Activated CD4-positive, CD25-positive, alpha-beta regulatory T cell treated with anti-CD3 and anti-CD28 coated beads, Interleukin-2, amount 50 U/mL, for 72 hours (primary cell): ENCODE measurements around the gene PROM1.

ENCODE experiments used
- DNase-seq: peaks from one replicate; pipeline ENCODE4 v3.0.0; 2021

The PROM1 gene

DNA sequence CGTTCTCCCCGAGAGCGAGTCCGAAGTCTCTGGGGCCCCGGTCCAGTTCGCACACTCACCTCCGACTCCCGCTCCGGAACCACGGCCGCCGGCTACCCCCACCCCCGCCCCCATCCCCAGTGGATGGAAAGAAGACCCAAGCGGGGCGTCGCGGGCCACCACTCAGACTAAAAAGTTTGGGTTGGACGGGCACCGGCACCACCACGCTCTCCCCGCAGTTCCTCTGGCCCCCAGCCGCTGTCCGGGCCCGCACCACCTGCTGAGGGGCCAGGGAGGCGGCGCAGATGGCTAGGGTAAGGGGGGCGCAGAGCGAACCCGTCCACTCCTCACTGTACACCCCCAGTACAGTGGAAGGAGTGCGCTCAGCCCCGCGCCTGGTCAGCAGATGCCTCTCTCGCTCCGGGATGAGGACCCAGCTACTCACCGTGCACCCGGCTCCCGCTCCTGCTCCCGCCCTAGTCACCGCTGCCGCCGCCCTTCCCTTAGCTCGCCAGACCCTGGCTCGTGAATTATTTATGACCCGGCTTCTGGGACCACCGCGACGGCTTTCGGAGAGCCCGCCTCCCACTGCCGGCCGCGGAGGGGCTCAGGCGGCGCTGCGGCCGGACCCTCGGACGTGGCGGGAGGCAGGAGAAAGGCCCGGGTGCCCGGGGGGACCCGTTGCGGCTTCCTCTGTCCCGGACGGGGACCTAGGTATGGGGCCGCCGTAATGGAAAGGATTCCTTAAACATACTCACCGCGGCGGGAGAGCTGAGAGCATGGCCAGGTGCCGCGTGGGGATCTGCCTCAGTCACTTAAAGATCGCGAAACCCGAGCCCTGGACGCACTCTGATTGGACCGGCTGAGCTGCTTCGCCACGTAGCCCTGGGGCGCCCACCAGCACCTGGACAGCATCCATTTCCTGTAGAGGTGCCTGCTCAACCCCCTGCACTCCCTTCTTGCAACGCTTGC, at the start of gene PROM1:
PROM1 (minus strand) TSS at position 783 of the 951 bp plus-strand sequence. CDS start 8,117 bp downstream, outside the sequence.
- DNase-seq: no peak

GRCh38 chr4:16133406-16133805, 49.6 kb upstream of the PROM1 start:
- DNase-seq: no peak

GRCh38 chr4:16131293-16131692, 47.5 kb upstream of the PROM1 start:
- no peak for DNase-seq

DNA sequence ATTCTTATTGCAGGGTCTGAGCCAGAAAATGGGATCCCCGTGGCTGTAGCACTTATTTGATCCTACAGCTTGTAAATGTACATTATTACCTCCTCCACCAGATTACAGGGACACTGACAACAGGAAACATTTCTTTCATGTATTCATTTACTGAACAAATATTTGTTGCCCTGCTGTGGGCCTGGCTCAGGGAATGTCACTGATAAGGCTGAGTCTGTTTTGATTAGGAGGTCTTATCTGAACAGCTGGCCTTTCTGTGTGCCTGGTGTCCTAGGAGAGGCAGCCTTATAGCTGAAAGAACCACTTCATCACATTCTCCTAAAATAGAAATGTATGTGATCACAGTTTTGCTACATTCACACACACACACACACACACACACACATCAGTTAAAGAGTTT, 45.5 kb upstream of the PROM1 start:
- DNase-seq: no peak

- DNase-seq: no peak
These were observed 42.9 kb upstream of the PROM1 start for GRCh38 chr4:16126714-16127113.

GRCh38 chr4:16125571-16126445, 42.0 kb upstream of the PROM1 start:
- DNase-seq: no peak

DNA sequence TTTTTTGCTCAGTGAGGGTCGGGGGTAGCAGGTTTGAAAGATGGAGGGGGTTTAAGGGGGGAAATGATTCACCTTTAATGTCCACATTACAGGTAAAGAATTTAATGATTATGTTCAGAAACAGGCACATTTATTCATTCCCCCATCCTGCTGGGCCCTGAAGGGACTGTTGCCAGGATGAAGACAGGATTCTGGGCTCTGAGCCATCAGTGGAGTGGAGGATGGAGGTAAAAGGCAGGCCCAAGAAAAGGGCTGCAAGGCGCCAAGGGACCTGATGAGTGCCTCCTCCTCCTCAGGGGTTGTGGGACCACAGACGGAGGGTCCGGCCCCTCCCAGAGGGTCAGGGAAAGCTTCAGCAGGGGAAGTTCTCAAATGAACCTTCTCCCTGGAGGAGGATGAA, 40.4 kb upstream of the PROM1 start:
- no peak for DNase-seq

- no peak for DNase-seq
These were observed 39.7 kb upstream of the PROM1 start for GRCh38 chr4:16123356-16124084.

DNA sequence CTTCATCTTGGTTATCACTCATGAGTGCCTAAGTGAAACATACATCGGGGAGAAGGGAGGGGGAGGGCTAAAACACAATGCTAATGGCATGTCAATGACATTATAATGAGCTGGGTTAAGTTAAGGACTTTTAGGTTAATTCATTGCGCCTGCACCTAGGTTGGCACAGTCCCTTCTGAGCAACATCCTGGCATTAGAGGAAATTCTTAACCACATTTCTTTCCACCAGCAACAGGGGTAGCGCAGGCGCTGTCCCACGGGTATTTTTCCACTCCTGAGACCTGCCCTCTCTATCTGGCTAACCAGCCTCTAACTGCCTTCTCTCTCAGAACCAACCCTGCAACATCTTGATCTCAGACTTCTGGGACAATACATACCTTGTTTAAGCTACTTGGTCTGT, 39.0 kb upstream of the PROM1 start:
- no peak for DNase-seq

- DNase-seq: no peak
These were observed 38.5 kb upstream of the PROM1 start for GRCh38 chr4:16122308-16122711.

DNA sequence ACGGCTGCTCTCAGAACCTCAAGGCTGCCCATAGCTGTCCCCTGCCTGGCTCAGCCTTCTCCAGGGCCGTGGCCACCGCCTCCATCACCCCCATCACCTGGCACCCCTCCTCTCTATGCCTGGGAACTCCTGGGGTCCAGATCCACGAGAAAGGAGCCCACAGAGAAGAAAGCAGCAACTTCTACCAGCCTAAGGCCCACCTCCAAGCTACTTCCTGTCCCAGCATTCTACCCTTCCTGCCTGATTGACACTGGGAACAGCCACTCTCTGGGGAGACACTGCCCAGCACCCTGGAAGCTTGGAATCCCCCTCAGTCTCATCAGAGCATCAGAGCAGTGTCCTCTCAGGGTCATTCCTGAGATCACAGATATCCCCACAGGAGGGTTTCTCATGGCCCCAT, 36.9 kb upstream of the PROM1 start:
- DNase-seq: no peak

DNA sequence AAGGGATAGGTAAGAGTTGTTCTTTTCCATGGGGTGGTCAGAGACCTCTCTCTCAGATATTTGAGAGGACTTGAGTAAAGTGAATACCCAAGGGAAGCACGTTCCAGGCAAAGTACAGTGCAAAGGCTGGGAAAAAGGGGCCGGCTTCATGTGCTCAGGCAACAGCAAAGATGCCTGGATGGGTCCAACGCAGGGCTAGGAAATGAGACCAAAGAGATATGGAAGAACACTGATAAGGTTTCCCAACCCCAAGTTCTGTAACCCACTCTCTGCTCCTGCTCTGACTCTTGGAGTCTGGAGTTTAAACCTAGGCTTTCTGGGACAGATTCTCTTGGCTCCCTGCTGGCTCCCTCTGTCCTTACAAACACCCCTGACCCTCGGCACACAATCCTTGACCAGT, 36.2 kb upstream of the PROM1 start:
- no peak for DNase-seq

DNA sequence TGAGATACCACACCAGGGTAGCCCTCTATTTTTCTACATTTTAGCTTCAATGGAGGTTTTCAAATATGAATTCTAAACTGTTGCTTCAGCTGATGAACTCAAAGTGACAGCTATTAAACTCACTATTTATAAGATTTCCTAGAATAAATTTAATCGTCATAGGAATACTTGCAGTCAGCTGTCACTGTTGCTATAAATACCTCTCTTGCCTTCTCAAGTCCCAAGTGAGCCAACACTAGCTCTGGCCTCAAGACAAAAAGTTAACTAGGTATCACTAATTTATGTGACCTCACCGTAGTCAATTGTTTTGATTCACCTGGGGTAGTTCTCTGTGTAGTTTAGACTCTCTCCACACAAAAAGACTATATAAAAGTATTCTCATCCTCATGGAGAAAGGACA, 34.3 kb upstream of the PROM1 start:
- no peak for DNase-seq

GRCh38 chr4:16117164-16117563, 33.3 kb upstream of the PROM1 start:
- DNase-seq: no peak

- DNase-seq: no peak
These were observed 32.7 kb upstream of the PROM1 start for GRCh38 chr4:16116493-16116990.

DNA sequence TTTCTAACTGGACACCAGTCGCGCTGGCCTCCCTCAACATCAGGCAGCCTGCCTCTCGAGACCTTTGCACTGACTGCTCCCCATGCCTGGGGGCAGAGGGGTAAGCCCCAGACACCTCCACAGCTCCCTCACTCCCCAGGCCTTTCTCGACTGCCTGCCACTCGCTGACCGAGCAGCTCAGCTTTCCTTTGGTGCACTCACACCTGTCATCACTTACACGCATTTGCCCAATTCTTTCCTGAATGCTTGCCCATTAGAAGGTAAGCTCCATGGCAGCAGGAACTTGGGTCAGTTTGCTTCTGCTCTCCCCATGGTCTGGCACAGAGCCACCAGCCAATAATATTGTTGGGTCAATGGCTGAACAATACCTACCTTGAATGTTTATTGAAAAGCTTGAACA, 32.2 kb upstream of the PROM1 start:
- no peak for DNase-seq

DNA sequence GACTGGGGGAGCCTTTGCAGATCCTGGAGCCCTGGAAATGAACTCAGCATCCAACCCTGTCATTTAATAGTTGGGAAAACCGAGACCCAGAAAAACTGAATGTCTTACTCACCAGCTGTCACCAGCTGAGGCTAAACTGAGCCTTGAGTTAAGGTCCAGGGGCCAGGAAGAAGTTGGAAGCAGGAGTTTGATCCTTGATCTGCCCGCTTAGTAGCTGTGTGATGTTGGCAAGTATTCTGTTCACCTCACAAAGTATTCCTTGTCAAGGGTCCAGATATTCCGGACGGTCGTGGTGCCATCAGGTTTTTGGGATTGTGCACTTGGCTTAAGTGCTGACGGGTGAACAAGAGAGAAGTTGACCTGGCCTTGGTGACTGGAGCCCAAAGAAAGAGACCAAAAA, 30.7 kb upstream of the PROM1 start:
- no peak for DNase-seq

DNA sequence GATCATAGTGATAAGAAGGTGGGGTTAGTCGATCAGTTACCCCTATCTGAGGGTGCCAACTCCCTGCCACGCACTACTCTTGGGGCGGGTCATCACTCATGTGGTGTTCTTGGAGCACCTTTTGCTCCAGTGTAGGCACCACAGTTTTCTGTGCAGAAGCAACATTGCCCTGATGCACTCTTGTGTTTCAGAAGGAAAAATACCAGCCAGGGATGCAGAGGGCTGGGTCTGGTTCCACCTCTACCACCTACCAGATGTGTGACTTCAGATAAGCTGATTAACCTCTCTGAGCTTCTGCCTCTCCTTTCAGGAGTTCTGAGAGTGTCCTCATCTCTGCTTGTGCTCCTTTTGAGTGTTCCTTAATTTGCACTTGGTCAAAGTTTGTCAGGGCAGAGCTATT, 29.9 kb upstream of the PROM1 start:
- DNase-seq: no peak

DNA sequence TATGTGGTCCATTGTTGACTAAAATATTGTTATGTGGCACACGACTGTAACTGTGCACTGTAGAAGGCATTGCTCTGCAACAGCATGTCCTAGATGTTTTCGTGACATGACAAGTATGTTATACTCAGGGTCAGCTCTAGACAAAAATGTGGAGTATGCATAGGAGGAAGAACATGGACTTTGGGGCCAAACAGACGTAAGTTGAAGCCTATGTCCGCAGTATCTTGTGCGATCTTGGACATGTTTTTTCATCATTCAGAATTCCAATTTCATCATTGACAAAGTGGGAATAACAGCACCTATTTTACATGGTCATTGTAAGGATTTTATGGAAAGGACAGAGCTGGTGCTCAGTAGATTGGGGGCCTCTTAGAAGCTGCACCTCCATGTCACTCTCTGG, 27.7 kb upstream of the PROM1 start:
- DNase-seq: no peak

DNA sequence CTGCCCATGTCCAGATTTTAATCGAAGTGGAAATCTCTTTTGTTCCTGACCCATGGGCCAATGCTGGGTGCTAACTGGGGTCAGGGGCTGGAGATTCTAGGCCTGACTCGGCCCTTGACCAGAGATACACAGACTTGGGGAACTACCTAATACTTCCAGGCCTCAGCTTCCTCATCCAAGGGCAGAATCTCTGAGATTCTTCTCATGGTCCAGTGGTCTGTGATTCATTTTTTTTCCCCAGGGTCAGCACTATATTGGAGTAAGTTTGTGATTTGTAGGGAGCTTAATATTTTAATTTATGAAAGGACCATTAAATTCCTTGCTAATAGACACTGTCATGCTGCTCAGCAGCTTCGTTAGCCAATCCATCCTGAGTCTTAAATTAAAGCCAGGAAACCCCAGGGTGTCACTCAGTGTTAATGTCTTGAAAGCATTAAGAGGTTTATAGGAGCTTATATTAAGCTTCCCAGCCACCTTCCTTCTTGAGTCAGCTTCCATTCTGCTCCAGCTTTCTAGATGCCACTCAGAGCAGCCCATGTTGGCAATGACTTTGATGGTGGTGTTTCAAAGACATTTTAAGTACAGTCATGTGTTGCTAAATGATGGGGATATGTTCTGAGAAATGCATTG, 27.0 kb upstream of the PROM1 start:
- DNase-seq: no peak

- DNase-seq: no peak
These were observed 26.4 kb upstream of the PROM1 start for GRCh38 chr4:16110199-16110598.

DNA sequence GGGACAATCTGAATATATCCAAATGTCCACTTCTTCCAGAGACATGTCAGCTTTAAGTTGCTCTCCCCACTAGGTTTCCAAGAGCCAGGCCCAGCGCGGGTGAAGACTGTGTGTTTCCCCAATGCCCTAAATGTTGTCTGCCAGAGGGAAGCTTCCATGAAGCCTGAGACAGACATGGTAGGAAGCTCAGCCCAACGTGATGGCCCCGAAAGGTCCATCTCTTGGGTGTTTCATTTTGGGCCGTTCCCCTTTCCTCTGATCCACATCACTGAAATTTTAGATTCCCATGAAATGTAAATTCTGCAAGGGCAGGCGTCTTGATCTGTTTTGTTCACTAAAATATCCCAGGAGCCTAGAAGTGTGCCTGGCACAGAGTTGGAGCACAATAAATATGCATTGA, 25.4 kb upstream of the PROM1 start:
- DNase-seq: no peak

- no peak for DNase-seq
These were observed 23.1 kb upstream of the PROM1 start for GRCh38 chr4:16106956-16107355.
